ENCODE data around the gene HCFC1.

Gene HCFC1

DNA sequence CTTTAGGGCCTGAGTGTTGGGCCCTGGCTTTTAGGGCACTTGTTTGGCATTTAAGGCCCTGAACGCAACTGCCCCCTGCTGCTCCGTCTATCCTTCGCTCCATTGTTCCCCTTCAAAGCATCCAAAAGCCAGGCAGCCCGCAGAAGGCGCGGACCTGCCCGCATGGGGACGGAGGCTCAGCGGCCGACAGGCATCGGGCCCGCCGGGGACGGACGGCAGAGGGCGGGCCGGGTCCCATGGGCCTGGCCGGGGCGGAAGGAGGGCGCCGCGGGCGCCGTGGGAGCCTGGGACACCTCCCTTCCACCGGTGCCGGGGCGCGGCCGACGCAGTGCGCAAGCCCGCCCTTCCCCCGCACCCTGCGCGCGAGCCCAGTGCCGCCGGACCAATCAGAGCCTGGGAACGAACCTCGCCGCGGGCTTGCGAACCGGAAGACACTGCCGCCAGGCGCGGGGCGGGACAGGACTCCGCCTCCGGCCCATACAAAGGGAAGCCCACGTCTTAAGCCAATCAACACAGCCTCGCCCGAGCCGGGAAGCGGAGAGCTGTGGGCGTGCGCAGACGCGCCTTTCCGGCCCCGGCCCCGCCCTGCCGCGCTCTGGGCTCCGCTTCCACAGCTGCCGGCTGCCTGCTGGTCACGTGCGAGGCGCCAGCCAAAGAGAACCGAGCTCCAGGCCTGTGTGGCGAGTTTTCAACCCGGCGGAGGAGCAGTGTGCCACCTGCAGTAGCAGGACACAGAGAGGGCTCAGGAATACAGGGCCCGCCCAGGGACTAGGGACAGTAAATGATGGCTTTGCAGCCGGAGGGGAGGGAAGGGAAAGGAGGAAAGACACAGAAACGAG, 43.5 kb downstream of the HCFC1 start:
- Histone ChIP-seq H3K14ac (ENCODE audit: low read length in 2 of 2) (peak overlapping the region in 1 of 2 experiments; percentile 93), H3K9ac (ENCODE audit: low read length) (peak overlapping the region; percentile 88), H2BK120ac (ENCODE audit: low read depth, low read length) (peak overlapping the region; percentile 93), H3K9me3 (ENCODE audit: control insufficient read depth, low read length) (no peaks in the 10 kb centered on the region), H3K4me1 (ENCODE audit: control insufficient read depth, insufficient read depth, low read depth, low read length) (peaks cover 27% of the 10 kb centered on the region), H3K27ac (ENCODE audit: low read length, poor library complexity, severe bottlenecking) (peak overlapping the region; percentile 89), H3K27me3 (ENCODE audit: control insufficient read depth in 1 of 2, insufficient read depth in 1 of 2, low read length in 2 of 2) (peaks cover 0 to 29% of the 10 kb centered on the region in 2 experiments), H3K4ac (ENCODE audit: low read depth in 1 of 2, low read length in 2 of 2) (peak overlapping the region; percentile 55 to 85), H3K36me3 (ENCODE audit: control insufficient read depth in 1 of 2, insufficient read depth in 2 of 2, low read depth in 1 of 2, low read length in 2 of 2) (peaks cover 34 to 37% of the 10 kb centered on the region in 2 experiments), H3K4me3 (ENCODE audit: insufficient read depth in 1 of 2, low read depth in 1 of 2, low read length in 2 of 2) (peak overlapping the region; percentile 72 to 84), H3K18ac (ENCODE audit: low read depth in 1 of 2, low read length in 2 of 2) (peak overlapping the region; percentile 82 to 97), H4K8ac (ENCODE audit: low read length) (peak overlapping the region; percentile 98), H2BK12ac (ENCODE audit: low read length in 2 of 2) (peak overlapping the region; percentile 6 to 66), H2BK5ac (ENCODE audit: low read depth, low read length, poor library complexity, severe bottlenecking) (peak overlapping the region; percentile 94), H2BK15ac (ENCODE audit: low read depth, poor library complexity, severe bottlenecking) (no peak overlapping the region), H4K91ac (ENCODE audit: low read length) (peak overlapping the region; percentile 98), H3K79me1 (replicated peaks; ENCODE audit: low read length, poor library complexity, severe bottlenecking) (peaks cover 5% of the 10 kb centered on the region), H2AK5ac (ENCODE audit: low read length, severe bottlenecking) (peak overlapping the region; percentile 50), H2AFZ (ENCODE audit: low read depth, low read length) (no peak overlapping the region), H3K4me2 (ENCODE audit: low read length, poor library complexity, severe bottlenecking) (peak overlapping the region; percentile 87), H3K23ac (ENCODE audit: low read length in 2 of 2) (no peak overlapping the region)
- peak; percentile 97 for DNase-seq
- WGBS = under 1% methylated on average over 37 of the region's 76 CpGs

DNA sequence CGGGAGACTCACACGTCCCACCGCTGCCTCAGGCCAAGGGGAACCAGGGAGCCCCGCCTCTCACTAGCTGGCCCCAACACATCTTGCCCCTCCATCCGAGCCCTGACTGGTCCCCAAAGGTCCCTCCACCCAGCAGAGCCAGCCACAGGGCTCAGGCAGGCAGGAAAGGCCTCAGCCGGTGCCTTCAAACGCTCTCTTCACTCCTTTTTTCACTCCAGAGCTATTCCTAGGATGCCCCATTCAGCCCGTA, 44.0 kb downstream of the HCFC1 start:
- peaks cover 34% of the 10 kb centered on the region in 2 experiments for H3K36me3 ChIP-seq (ENCODE audit: control insufficient read depth in 1 of 2, insufficient read depth in 2 of 2, low read depth in 1 of 2, low read length in 2 of 2)
- H3K4ac ChIP-seq (ENCODE audit: low read depth in 1 of 2, low read length in 2 of 2) = peak overlapping the region; percentile 55 to 85
- DNase-seq = no peak
- H3K27ac ChIP-seq (ENCODE audit: low read length, poor library complexity, severe bottlenecking) = peak overlapping the region; percentile 89
- no peak overlapping the region for H2AFZ ChIP-seq (ENCODE audit: low read depth, low read length)
- H3K4me3 ChIP-seq (ENCODE audit: insufficient read depth in 1 of 2, low read depth in 1 of 2, low read length in 2 of 2) = peak overlapping the region; percentile 72 to 84
- H3K9ac ChIP-seq (ENCODE audit: low read length) = peak overlapping the region; percentile 88
- H3K9me3 ChIP-seq (ENCODE audit: control insufficient read depth, low read length) = no peaks in the 10 kb centered on the region
- peaks cover 0 to 32% of the 10 kb centered on the region in 2 experiments for H3K27me3 ChIP-seq (ENCODE audit: control insufficient read depth in 1 of 2, insufficient read depth in 1 of 2, low read length in 2 of 2)
- peak overlapping the region in 1 of 2 experiments; percentile 93 for H3K14ac ChIP-seq (ENCODE audit: low read length in 2 of 2)
- H2BK120ac ChIP-seq (ENCODE audit: low read depth, low read length) = peak overlapping the region; percentile 93
- H2BK12ac ChIP-seq (ENCODE audit: low read length in 2 of 2) = peak overlapping the region in 1 of 2 experiments; percentile 6
- peaks cover 5% of the 10 kb centered on the region for H3K79me1 ChIP-seq (replicated peaks; ENCODE audit: low read length, poor library complexity, severe bottlenecking)
- no peak overlapping the region for H3K23ac ChIP-seq (ENCODE audit: low read length in 2 of 2)
- peak overlapping the region; percentile 49 for H2BK15ac ChIP-seq (ENCODE audit: low read depth, poor library complexity, severe bottlenecking)
- WGBS = 2% methylated on average over 8 of the region's 8 CpGs
- H4K91ac ChIP-seq (ENCODE audit: low read length) = peak overlapping the region; percentile 98
- peak overlapping the region; percentile 82 to 97 for H3K18ac ChIP-seq (ENCODE audit: low read depth in 1 of 2, low read length in 2 of 2)
- peak overlapping the region; percentile 94 for H2BK5ac ChIP-seq (ENCODE audit: low read depth, low read length, poor library complexity, severe bottlenecking)
- peaks cover 27% of the 10 kb centered on the region for H3K4me1 ChIP-seq (ENCODE audit: control insufficient read depth, insufficient read depth, low read depth, low read length)
- H4K8ac ChIP-seq (ENCODE audit: low read length) = peak overlapping the region; percentile 98
- peak overlapping the region; percentile 87 for H3K4me2 ChIP-seq (ENCODE audit: low read length, poor library complexity, severe bottlenecking)
- peak overlapping the region; percentile 50 for H2AK5ac ChIP-seq (ENCODE audit: low read length, severe bottlenecking)

DNA sequence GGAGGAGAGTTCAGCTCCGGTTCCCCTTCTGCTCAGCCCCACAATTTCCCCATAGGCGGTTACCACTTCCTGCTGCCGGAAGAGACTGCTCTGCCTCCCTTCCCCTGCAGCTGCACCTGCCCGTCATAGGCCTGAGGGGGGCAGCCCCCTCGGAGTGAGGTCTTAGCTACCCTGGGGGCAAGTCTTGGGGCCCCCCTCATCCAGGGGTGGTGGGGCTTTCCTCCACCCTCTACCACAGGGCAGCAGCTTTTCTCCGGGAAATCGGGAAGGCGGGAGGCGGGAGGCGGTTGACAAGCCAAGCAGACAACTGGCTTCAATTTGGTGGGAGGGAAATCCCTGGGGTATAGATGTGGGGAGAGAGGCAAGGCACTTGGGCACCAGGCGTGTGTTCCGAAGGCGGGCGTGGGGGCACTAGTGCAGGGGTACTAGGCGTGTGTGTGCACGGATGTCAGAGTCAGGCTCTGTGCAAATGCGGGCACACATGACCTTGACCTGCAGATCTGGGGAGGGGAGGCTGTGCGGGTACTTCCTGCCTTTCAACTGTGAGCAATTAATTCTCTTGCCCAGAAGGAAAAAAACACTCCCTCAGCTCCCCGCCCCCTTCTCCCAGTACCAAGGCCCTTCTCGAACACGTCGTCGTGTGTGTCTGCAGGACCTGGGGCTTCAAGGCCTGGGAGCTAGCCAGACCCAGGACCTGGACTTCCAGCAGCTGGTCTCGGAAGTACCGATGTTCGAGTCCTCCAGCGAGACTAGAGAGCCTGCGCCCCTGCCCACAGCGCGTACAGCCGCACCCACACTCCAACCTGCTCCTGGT, 44.6 kb downstream of the HCFC1 start:
- Histone ChIP-seq H4K8ac (ENCODE audit: low read length) (peak overlapping the region; percentile 98), H2AK5ac (ENCODE audit: low read length, severe bottlenecking) (peak overlapping the region; percentile 50), H3K4ac (ENCODE audit: low read depth in 1 of 2, low read length in 2 of 2) (peak overlapping the region; percentile 55 to 85), H2BK5ac (ENCODE audit: low read depth, low read length, poor library complexity, severe bottlenecking) (no peak overlapping the region), H3K79me1 (replicated peaks; ENCODE audit: low read length, poor library complexity, severe bottlenecking) (peaks cover 5% of the 10 kb centered on the region), H2AFZ (ENCODE audit: low read depth, low read length) (no peak overlapping the region), H3K27me3 (ENCODE audit: control insufficient read depth in 1 of 2, insufficient read depth in 1 of 2, low read length in 2 of 2) (peaks cover 0 to 33% of the 10 kb centered on the region in 2 experiments), H3K36me3 (ENCODE audit: control insufficient read depth in 1 of 2, insufficient read depth in 2 of 2, low read depth in 1 of 2, low read length in 2 of 2) (peaks cover 29 to 30% of the 10 kb centered on the region in 2 experiments), H3K9me3 (ENCODE audit: control insufficient read depth, low read length) (no peaks in the 10 kb centered on the region), H2BK120ac (ENCODE audit: low read depth, low read length) (peak overlapping the region; percentile 93), H3K18ac (ENCODE audit: low read depth in 1 of 2, low read length in 2 of 2) (peak overlapping the region; percentile 97), H3K14ac (ENCODE audit: low read length in 2 of 2) (peak overlapping the region in 1 of 2 experiments; percentile 41), H3K4me1 (ENCODE audit: control insufficient read depth, insufficient read depth, low read depth, low read length) (peaks cover 23% of the 10 kb centered on the region), H2BK15ac (ENCODE audit: low read depth, poor library complexity, severe bottlenecking) (peak overlapping the region; percentile 49), H3K23ac (ENCODE audit: low read length in 2 of 2) (no peak overlapping the region), H3K9ac (ENCODE audit: low read length) (peak overlapping the region; percentile 88), H3K4me2 (ENCODE audit: low read length, poor library complexity, severe bottlenecking) (peak overlapping the region; percentile 87), H3K27ac (ENCODE audit: low read length, poor library complexity, severe bottlenecking) (peak overlapping the region; percentile 89), H4K91ac (ENCODE audit: low read length) (peak overlapping the region; percentile 98), H2BK12ac (ENCODE audit: low read length in 2 of 2) (peak overlapping the region in 1 of 2 experiments; percentile 63), H3K4me3 (ENCODE audit: insufficient read depth in 1 of 2, low read depth in 1 of 2, low read length in 2 of 2) (peak overlapping the region; percentile 72 to 84)
- DNase-seq = peak; percentile 55
- WGBS = 10% methylated on average over 23 of the region's 31 CpGs

DNA sequence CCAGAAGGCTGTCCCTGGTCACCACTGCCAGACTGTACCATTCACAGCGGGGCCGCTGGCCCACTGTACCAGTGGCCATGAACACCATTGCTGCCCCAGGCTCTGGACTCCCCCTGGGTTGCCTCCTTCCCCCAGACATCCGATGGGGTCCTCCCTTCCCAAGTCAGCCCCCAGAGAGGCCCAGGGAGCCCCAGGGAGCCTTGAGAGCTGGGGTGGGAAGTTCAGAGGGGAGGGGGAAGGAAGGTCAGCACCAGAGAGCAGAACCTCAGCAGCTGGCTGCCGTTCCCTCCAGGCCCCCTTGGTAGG, 45.1 kb downstream of the HCFC1 start:
- DNase-seq = no peak
- H2BK5ac ChIP-seq (ENCODE audit: low read depth, low read length, poor library complexity, severe bottlenecking) = peak overlapping the region; percentile 19
- H3K9ac ChIP-seq (ENCODE audit: low read length) = no peak overlapping the region
- peak overlapping the region; percentile 54 to 86 for H2BK12ac ChIP-seq (ENCODE audit: low read length in 2 of 2)
- H2BK120ac ChIP-seq (ENCODE audit: low read depth, low read length) = peak overlapping the region; percentile 79
- H4K8ac ChIP-seq (ENCODE audit: low read length) = peak overlapping the region; percentile 96
- H3K27ac ChIP-seq (ENCODE audit: low read length, poor library complexity, severe bottlenecking) = peak overlapping the region; percentile 45
- peaks cover 23 to 24% of the 10 kb centered on the region in 2 experiments for H3K36me3 ChIP-seq (ENCODE audit: control insufficient read depth in 1 of 2, insufficient read depth in 2 of 2, low read depth in 1 of 2, low read length in 2 of 2)
- peak overlapping the region; percentile 63 for H3K4me2 ChIP-seq (ENCODE audit: low read length, poor library complexity, severe bottlenecking)
- peak overlapping the region; percentile 95 for H4K91ac ChIP-seq (ENCODE audit: low read length)
- peak overlapping the region; percentile 80 for H2BK15ac ChIP-seq (ENCODE audit: low read depth, poor library complexity, severe bottlenecking)
- H3K79me1 ChIP-seq (replicated peaks; ENCODE audit: low read length, poor library complexity, severe bottlenecking) = peaks cover 5% of the 10 kb centered on the region
- peaks cover 0 to 38% of the 10 kb centered on the region in 2 experiments for H3K27me3 ChIP-seq (ENCODE audit: control insufficient read depth in 1 of 2, insufficient read depth in 1 of 2, low read length in 2 of 2)
- H2AK5ac ChIP-seq (ENCODE audit: low read length, severe bottlenecking) = peak overlapping the region; percentile 69
- H3K18ac ChIP-seq (ENCODE audit: low read depth in 1 of 2, low read length in 2 of 2) = peak overlapping the region; percentile 75 to 97
- peak overlapping the region in 1 of 2 experiments; percentile 77 for H3K4ac ChIP-seq (ENCODE audit: low read depth in 1 of 2, low read length in 2 of 2)
- H3K9me3 ChIP-seq (ENCODE audit: control insufficient read depth, low read length) = no peaks in the 10 kb centered on the region
- 31% methylated on average over 2 of the region's 4 CpGs for WGBS
- H3K23ac ChIP-seq (ENCODE audit: low read length in 2 of 2) = no peak overlapping the region
- H2AFZ ChIP-seq (ENCODE audit: low read depth, low read length) = no peak overlapping the region
- peak overlapping the region in 1 of 2 experiments; percentile 84 for H3K4me3 ChIP-seq (ENCODE audit: insufficient read depth in 1 of 2, low read depth in 1 of 2, low read length in 2 of 2)
- peaks cover 23% of the 10 kb centered on the region for H3K4me1 ChIP-seq (ENCODE audit: control insufficient read depth, insufficient read depth, low read depth, low read length)
- peak overlapping the region in 1 of 2 experiments; percentile 29 for H3K14ac ChIP-seq (ENCODE audit: low read length in 2 of 2)

Data from mesenchymal stem cell (in vitro differentiated cells and primary cell).